ENCODE measurements around the gene ZDHHC12.

- no peak for TF ChIP-seq CTCF (IDR thresholded peaks at IDR 0.05; ENCODE audit: extremely low read depth in 1 of 2, insufficient read depth in 1 of 2, low read depth in 1 of 2, low read length in 2 of 2)
- peak; percentile 77 for TF ChIP-seq MAX (IDR thresholded peaks at IDR 0.05; ENCODE audit: insufficient read depth, insufficient read length)
- peak; percentile 90 for TF ChIP-seq POLR2A (IDR thresholded peaks at IDR 0.05; ENCODE audit: low read depth, low read length)
- TF ChIP-seq EZH2 (IDR thresholded peaks at IDR 0.05; ENCODE audit: borderline replicate concordance, low read depth, low read length, severe bottlenecking), result no peak
- peak; percentile 82 for TF ChIP-seq POLR2AphosphoS5 (IDR thresholded peaks at IDR 0.05; ENCODE audit: insufficient read depth, low read depth, low read length)
- TF ChIP-seq FOS (IDR thresholded peaks at IDR 0.05; ENCODE audit: borderline replicate concordance, insufficient read depth, low read length), result no peak
- TF ChIP-seq GATA2 (IDR thresholded peaks at IDR 0.05; ENCODE audit: insufficient read depth, insufficient read length, low read depth, low read length), result no peak
- TF ChIP-seq MYC (IDR thresholded peaks at IDR 0.05; ENCODE audit: low read depth, low read length), result no peak
Observed at GRCh38 chr9:128684325-128685199, 39.4 kb downstream of the ZDHHC12 start.
